ENCODE results near the gene RPS27. TPM values are rescaled to one million over a fixed set of nuclear protein-coding genes. Genes with fewer than 3 reads are reported as not detected.

RPS27 gene
- polyA plus RNA-seq, 1 of the 3 experiments (the other 2 are of a cell fraction) = 7,060 TPM

- CTCF ChIA-PET = interaction anchor here (0.8 to 7.0 kb wide), 11 partner anchors 10 to 175 kb away, joined by 3 to 44 read pairs (median 5); partner anchors contain the start of genes DENND4B, GATAD2B, JTB and RAB13
- Histone ChIP-seq H3K4me1 (ENCODE audit: control insufficient read depth in 1 of 2, insufficient read depth in 2 of 2, low read depth in 1 of 2, low read length in 1 of 2) (peaks cover 0 to 22% of the 10 kb centered on the region in 2 experiments; a peak in 2 of 4 replicates), H3K27ac (ENCODE audit: low read depth in 2 of 2, low read length in 1 of 2) (peak overlapping the region in 1 of 2 experiments; percentile 87; a peak in 2 of 4 replicates), H3K9me2 (no peaks in the 10 kb centered on the region), H3K27me3 (ENCODE audit: insufficient read depth) (no peaks in the 10 kb centered on the region), H2AFZ (ENCODE audit: low read depth) (0 out of 2 replicates have a peak overlapping the region, but pooled peaks have one; percentile 33), H3F3A (replicated peaks; ENCODE audit: insufficient read depth) (peaks cover 14% of the 10 kb centered on the region), H3K4me3 (ENCODE audit: low read depth in 2 of 2, low read length in 1 of 2) (peak overlapping the region; percentile 61 to 85), H3K4me2 (peak overlapping the region; percentile 95), H4K20me1 (ENCODE audit: insufficient read depth) (no peaks in the 10 kb centered on the region), H3K36me3 (replicated peaks in 1 of 2; ENCODE audit: control insufficient read depth in 1 of 2, insufficient read depth in 2 of 2, low read length in 1 of 2) (peaks cover 0 to 4% of the 10 kb centered on the region in 2 experiments), H3K9ac (peak overlapping the region; percentile 74; the same call in 1 of the 2 replicates), H3K79me2 (ENCODE audit: insufficient read depth) (peaks cover 26% of the 10 kb centered on the region; the same call in 1 of the 2 replicates), H3K9me3 (no peaks in the 10 kb centered on the region)
- TF ChIP-seq SIN3A (IDR thresholded peaks at IDR 0.05; ENCODE audit: borderline replicate concordance, low read depth, low read length) (no peak), MXI1 (IDR thresholded peaks at IDR 0.05; ENCODE audit: low read depth, low read length) (peak; percentile 21; the same call in 1 of the 2 replicates)
- peak; percentile 48 for DNase-seq
- 19% methylated on average over 13 of the region's 13 CpGs for WGBS (ENCODE audit: low lambda C conversion rate)
- POLR2A ChIA-PET = interaction anchor here (1.0 to 3.6 kb wide), 5 partner anchors 8 to 185 kb away, joined by 3 to 69 read pairs (median 32); partner anchors contain the start of genes CRTC2, JTB and RPS27
Observed at GRCh38 chr1:153968408-153968807, 22.2 kb upstream of the RPS27 start.

DNA sequence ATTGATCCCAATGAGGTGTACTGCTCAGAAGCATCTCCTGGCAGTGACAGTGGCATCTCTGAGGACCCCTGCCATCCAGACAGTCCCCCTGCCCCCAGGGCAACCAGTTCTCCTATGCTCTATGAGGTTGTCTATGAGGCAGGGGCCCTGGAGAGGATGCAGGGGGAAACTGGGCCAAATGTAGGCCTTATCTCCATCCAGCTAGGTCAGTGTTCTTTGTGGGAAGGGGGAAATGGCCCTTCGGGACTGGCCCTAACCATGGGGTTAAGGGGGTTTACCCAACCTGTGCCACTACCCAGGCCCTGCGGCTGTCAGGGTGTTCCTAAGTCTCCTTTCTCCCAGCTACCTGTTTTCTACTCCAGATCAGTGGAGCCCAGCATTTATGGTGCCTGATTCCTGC is 21.6 kb upstream of the RPS27 start:
- no peaks in the 10 kb centered on the region for H4K20me1 ChIP-seq (ENCODE audit: insufficient read depth)
- peak overlapping the region; percentile 95; the same call in 1 of the 2 replicates for H3K4me2 ChIP-seq
- peaks cover 2 to 9% of the 10 kb centered on the region in 2 experiments for H3K36me3 ChIP-seq (replicated peaks in 1 of 2; ENCODE audit: control insufficient read depth in 1 of 2, insufficient read depth in 2 of 2, low read length in 1 of 2)
- ChIA-PET CTCF (interaction anchor here (1.2 to 7.0 kb wide), 8 partner anchors 9 to 172 kb away, joined by 3 to 44 read pairs (median 7); partner anchors contain the start of genes DENND4B, GATAD2B, JTB and RAB13), POLR2A (interaction anchor here (1.1 to 3.6 kb wide), 3 partner anchors 8 to 186 kb away, joined by 3 to 69 read pairs (median 35); partner anchors contain the start of genes JTB and RPS27)
- peaks cover 0 to 21% of the 10 kb centered on the region in 2 experiments; a peak in 2 of 4 replicates for H3K4me1 ChIP-seq (ENCODE audit: control insufficient read depth in 1 of 2, insufficient read depth in 2 of 2, low read depth in 1 of 2, low read length in 1 of 2)
- H3K9ac ChIP-seq = no peak overlapping the region
- peaks cover 26% of the 10 kb centered on the region; the same call in 1 of the 2 replicates for H3K79me2 ChIP-seq (ENCODE audit: insufficient read depth)
- no peak for TF ChIP-seq TCF12 (IDR thresholded peaks at IDR 0.05)
- no peak for TF ChIP-seq ELF1 (IDR thresholded peaks at IDR 0.05)
- TF ChIP-seq POLR2AphosphoS5 (IDR thresholded peaks at IDR 0.05; ENCODE audit: low read depth, low read length) = no peak
- TF ChIP-seq EP300 (IDR thresholded peaks at IDR 0.05; ENCODE audit: borderline replicate concordance in 1 of 2, low read depth in 1 of 2, low read length in 1 of 2) = no peak
- TF ChIP-seq, protein P1, sequence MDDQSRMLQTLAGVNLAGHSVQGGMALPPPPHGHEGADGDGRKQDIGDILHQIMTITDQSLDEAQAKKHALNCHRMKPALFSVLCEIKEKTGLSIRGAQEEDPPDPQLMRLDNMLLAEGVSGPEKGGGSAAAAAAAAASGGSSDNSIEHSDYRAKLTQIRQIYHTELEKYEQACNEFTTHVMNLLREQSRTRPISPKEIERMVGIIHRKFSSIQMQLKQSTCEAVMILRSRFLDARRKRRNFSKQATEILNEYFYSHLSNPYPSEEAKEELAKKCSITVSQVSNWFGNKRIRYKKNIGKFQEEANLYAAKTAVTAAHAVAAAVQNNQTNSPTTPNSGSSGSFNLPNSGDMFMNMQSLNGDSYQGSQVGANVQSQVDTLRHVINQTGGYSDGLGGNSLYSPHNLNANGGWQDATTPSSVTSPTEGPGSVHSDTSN (IDR thresholded peaks at IDR 0.05) = no peak
- no peak for TF ChIP-seq RFX5 (IDR thresholded peaks at IDR 0.05; ENCODE audit: low read length)
- TF ChIP-seq SIN3A (IDR thresholded peaks at IDR 0.05; ENCODE audit: borderline replicate concordance, low read depth, low read length) = no peak
- no peak for TF ChIP-seq NRF1 (IDR thresholded peaks at IDR 0.05; ENCODE audit: low read depth, low read length)
- no peak for DNase-seq
- H3K9me2 ChIP-seq = no peaks in the 10 kb centered on the region
- no CpG with 5 or more reads among the region's 2 CpGs for WGBS (ENCODE audit: low lambda C conversion rate)
- H2AFZ ChIP-seq (ENCODE audit: low read depth) = no peak overlapping the region
- peak overlapping the region in 1 of 2 experiments; percentile 61; a peak in 2 of 4 replicates for H3K4me3 ChIP-seq (ENCODE audit: low read depth in 2 of 2, low read length in 1 of 2)
- no peaks in the 10 kb centered on the region for H3K27me3 ChIP-seq (ENCODE audit: insufficient read depth)
- peaks cover 14% of the 10 kb centered on the region for H3F3A ChIP-seq (replicated peaks; ENCODE audit: insufficient read depth)
- peak overlapping the region in 1 of 2 experiments; percentile 87; a peak in 2 of 4 replicates for H3K27ac ChIP-seq (ENCODE audit: low read depth in 2 of 2, low read length in 1 of 2)
- no peaks in the 10 kb centered on the region for H3K9me3 ChIP-seq
